ENCODE measurements around the gene ADCY6.

The ADCY6 gene

DNA sequence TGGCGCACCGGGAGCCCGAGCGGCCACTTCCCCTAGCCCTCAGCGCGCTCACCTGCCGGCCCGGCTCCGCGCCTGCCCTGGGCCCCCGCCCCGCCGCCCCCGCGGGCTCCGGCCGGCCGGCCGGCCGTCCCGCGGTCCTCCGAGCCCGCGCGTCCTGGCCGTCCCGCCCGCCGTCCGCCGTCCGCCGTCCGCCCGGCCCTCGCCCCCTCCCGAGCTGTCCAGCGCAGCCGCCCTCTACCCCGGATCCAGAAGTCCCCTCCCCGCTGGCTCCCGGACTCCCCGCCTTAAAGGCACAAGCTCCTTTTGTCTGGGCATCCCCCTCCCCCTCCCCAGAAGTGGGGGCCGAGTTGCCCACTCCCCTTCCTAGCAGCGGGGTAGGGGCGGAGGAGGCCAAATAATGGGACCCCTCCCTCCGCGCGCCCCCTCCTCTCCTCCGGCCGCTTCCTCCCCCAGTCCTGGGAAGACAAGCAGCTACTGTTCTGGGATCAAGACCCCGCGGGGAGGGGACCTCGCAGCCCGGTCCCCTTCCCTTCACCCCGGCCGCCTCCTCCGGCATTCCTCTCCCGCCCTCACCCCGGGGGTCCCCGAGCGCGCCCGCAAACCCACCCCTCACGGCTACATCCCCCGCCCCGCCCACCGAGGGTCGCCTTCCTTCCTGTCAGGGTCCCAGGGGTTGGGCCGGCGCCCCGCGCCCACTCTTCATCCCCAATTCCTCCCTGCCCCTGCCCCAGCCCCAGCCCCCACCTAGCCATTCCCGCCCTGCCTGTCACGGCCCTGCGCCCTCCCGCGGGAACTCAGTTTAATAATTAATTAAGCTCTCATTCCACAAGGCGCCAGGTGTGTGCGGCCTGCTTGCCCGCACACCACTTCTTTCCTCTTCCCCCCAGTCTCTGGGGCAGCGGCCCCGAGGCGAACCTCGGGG lies at the start of gene ADCY6:
TSS of gene ADCY6 (minus strand) at position 236 of the 922 bp plus-strand sequence. CDS start 5,655 bp downstream, outside the sequence.
- no peak for DNase-seq (ENCODE audit: low read depth in 1 of 2, low spot score in 1 of 2)

DNA sequence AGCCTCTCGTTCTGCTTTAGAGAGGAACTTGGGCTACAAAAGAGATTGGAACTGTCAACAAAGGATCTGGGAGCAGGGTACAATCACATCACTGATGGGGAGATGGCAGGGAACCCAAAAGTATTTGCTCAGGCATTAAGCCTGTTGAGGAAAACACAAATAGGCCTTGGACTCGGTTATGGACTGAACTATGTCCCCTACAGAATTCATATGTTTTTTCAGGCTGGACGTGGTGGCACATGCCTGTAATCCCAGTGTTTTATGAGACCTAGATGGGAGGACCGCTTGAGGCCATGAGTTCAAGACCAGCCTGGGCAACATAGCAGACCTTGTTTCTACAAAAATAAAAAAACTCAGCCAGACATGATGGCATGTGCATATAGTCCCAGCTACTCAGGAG lies 49.2 kb upstream of the ADCY6 start:
- DNase-seq (ENCODE audit: low read depth in 1 of 2, low spot score in 1 of 2) = no peak

DNA sequence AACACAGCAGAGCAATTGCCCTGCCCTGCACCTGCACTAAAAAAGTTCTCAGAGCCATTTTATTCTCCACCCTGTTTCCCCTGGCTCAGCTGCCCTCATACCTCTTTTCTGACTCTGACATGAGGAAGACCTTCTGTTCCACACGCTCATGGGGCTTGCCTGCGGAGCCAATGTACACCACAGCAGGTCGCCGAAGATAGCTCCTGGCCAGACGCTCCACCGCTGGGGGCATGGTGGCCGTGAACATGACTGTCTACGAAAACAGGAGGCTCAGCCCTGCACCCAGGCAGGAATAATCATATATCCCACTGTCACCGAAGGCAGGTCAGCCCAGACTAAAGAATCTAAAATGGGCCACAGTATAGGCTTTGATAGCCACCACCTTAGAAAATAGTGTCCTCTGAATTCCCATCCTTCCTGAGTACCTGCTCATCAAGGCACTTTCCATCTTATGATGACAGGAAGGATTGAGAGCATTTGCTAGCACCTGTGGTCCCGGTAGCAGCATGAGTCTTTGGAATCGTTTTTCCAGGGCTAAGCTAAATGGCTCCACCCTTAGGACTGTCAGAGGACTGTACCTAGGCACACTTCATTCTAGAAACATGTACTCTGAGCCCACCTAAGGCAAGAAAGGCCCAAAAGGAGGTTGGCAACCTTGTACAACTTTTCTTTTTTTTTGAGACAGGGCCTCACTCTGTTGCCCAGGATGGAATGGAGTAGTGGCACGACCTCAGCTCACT lies 43.6 kb upstream of the ADCY6 start:
- no peak for DNase-seq (ENCODE audit: low read depth in 1 of 2, low spot score in 1 of 2)

DNA sequence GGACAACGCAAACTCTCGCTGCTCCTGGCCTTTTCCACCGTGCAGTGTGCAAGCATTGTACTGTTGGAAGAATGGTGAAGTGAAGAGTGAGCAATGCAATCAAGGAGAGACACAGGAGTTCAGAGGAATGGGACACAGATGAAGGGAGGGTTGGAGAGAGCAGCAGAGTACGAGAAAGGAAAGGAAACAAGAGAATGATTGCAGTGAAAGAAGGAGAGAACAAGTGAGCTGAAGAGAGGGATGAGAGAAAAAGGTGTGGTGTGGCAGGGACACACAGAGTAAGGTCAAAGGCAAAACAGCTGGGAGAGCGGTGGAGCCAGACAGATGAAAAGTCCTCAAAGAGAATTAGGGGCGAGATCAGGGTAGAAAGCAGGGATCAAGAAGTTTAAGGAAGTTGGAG lies 42.4 kb upstream of the ADCY6 start:
- no peak for DNase-seq (ENCODE audit: low read depth in 1 of 2, low spot score in 1 of 2)

DNA sequence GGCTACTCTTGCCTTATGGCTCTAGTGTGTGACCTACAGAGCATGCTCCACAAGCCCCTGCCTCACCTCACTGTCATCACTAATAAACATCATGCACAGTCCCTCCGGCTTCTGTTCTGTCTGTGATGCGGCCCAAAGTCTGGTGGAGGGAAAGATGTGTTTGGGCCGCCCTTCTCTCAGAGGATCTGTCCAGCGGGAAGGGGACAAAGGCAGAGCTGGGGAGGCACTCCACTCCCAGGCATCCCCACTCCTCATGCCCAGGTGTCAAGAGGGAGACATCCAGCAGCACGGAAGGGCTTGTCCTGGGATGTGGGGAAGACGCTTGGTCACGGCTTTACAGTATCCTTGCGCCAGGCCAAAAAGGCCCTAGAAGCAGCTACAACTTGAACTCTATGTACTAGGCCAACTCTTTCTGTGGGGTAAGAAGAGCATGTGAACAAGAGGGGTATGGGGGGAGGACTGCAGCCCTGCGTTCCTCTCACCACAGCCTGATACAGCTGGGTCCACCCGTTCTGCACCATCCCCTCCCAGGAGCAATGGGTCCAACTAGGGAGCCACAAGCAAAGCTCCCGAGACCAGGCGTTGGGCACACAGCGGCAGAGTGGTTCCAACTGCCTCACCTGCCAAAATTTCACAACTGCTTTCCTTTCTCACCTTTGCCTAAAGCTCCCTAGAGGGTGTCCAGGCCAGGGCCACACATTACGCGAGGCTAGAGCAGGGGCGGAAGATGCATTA lies 40.1 kb upstream of the ADCY6 start:
- DNase-seq (ENCODE audit: low read depth in 1 of 2, low spot score in 1 of 2) = no peak

DNA sequence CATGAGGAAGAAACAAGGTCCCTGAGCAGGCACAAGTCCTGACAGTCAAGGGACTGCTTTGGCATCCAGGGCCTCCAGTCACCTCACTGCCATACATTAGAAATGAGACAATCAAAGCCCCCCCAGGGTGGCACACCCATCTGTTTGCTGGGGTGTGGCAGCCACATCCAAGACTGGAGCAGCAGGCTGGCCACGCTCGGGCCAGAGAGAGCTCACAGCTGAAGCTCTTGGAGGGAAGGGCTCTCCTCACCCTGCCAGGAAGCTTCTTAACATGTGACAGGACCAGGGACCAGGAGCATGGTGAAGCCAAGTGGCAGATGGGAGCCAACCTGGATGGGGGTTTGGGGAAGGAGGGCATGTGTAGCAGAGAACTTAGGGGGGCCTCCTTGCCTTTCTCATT lies 39.4 kb upstream of the ADCY6 start:
- no peak for DNase-seq (ENCODE audit: low read depth in 1 of 2, low spot score in 1 of 2)

DNA sequence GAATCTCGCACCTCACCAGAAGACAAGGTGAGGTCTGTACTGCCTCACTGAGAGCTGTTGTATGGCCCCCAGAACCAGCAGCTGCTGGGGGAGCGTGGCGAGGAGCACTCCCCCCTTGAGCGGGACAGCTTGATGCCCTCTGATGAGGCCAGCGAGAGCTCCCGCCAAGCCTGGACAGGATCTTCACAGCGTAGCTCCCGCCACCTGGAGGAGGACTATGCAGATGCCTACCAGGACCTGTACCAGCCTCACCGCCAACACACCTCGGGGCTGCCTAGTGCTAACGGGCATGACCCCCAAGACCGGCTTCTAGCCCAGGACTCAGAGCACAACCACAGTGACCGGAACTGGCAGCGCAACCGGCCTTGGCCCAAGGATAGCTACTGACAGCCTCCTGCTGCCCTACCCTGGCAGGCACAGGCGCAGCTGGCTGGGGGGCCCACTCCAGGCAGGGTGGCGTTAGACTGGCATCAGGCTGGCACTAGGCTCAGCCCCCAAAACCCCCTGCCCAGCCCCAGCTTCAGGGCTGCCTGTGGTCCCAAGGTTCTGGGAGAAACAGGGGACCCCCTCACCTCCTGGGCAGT lies 38.7 kb upstream of the ADCY6 start:
- DNase-seq (ENCODE audit: low read depth in 1 of 2, low spot score in 1 of 2) = no peak

DNA sequence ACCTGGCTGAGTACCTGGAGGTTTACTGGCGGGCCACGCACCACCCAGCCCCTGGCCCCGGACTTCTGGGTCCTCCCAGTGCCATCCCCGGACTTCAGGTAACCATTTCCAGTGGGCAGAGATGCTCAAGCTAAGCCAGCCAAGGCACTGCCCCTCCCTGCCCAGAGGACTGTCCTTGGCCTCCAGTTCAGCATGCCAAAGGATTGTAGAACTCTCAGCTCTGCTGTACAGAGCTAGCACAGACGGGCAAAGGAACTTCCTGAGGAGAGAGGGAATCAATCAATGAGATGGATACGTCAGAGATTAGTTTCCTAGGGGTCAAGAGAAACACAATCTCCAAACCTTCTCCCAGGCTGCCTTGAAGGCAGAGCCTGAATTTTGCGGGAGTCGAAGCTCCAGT lies 38.1 kb upstream of the ADCY6 start:
- DNase-seq (ENCODE audit: low read depth in 1 of 2, low spot score in 1 of 2) = no peak

DNA sequence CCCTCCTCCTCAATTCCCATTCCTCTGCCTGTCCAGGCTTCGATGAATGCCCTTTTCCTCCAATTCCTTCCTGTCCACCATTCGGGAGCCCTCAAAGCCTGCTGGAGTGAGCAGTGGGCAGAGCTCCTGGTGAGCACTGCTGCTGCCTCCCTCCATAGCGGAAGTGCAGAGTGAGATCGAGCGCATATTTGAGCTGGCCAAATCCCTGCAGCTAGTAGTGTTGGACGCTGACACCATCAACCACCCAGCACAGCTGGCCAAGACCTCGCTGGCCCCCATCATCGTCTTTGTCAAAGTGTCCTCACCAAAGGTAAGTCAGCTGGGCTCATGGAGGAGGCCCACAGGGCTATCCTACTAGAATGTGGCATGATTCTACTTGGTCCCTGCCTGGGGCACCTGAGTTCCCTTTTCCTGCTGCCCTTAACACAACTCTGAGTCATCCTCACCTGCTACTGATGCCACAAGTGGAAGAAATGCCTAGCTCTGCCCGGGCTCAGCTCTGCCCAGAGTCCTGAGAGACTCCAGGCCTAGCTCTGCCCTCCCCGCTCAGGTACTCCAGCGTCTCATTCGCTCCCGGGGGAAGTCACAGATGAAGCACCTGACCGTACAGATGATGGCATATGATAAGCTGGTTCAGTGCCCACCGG lies 37.4 kb upstream of the ADCY6 start:
- no peak for DNase-seq (ENCODE audit: low read depth in 1 of 2, low spot score in 1 of 2)

DNA sequence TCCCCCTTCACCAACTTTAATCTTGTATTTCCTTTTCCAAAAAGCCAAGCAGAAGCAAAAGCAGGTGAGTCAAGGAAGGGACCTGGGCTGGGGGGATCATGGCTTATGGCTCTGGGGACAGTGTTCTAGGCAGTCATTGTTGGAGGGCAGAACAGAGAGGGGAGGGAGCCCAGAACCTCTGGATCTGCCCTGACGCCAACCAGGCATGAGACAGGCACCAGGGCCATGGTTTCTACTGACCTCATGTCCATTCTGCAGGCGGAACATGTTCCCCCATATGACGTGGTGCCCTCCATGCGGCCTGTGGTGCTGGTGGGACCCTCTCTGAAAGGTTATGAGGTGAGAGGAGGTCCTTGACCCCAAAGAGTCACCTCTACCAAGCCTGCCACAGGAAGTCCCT lies 36.0 kb upstream of the ADCY6 start:
- no peak for DNase-seq (ENCODE audit: low read depth in 1 of 2, low spot score in 1 of 2)

DNA sequence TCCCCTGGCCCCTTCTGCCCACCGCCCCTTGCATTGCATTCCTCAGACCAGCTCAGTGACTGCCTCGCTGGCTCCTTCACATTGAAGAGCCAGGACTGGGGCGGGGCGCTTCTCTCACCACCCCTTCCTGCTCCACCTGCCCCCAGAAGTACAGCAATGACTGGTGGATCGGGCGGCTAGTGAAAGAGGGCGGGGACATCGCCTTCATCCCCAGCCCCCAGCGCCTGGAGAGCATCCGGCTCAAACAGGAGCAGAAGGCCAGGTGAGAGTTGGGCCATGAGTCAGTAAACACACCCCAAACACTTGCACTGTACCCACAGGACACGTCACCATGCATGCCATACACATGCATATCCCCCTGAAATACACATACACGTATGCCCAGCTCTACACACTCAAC lies 35.2 kb upstream of the ADCY6 start:
- no peak for DNase-seq (ENCODE audit: low read depth in 1 of 2, low spot score in 1 of 2)

DNA sequence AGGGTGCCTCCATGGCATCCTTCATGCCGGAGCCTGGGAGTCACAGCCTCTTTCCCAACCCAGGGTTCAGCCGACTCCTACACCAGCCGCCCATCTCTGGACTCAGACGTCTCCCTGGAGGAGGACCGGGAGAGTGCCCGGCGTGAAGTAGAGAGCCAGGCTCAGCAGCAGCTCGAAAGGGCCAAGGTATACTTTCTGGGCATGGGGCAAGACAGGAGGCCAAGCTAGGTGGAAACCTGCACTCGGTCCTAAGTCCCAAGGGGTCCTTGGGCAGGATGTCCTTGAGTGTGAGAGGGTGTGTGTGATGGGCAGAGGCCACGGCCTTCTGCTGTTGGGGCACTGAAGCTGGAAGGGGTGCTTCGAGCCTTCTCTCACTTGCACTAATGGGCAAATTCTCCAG lies 34.4 kb upstream of the ADCY6 start:
- DNase-seq (ENCODE audit: low read depth in 1 of 2, low spot score in 1 of 2) = no peak

DNA sequence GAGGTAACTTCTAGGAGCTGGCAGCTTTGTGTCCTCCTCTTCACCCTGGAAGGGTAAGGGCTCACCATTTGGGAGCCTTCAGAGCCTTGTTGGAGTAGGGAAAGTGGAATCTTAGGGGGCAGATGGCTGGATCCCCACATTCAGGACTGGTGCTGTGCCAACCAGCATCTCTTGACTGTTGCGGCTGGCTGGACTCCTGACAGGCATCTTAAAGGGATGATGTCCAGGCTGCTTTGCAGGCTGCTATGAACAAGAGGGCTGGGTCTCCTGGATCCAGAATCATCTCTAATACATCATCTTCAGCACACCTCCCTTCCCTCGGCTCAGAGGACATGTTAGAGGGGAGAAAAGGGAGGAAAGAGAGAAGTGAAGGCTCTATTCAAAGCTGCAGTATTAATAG lies 33.8 kb upstream of the ADCY6 start:
- no peak for DNase-seq (ENCODE audit: low read depth in 1 of 2, low spot score in 1 of 2)

DNA sequence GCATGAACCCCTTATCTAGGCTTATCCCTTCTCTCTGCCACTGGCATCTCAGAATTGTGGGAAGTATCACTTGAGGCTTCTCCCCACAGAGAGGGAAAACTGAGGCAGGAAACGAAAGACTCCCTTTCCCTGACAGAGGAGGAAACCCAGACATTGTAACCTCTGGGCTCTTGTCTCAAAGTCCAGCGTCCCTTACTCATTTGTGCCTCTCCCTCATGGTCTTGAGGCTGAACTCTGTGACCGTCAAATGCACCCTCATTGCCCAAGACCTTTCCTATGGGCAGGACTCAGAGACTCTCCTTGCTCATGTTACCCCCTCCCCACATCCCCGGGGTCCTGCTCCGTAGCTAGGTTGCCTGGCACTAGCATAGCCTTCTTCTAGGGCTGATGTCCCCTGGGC lies 33.2 kb upstream of the ADCY6 start:
- no peak for DNase-seq (ENCODE audit: low read depth in 1 of 2, low spot score in 1 of 2)

DNA sequence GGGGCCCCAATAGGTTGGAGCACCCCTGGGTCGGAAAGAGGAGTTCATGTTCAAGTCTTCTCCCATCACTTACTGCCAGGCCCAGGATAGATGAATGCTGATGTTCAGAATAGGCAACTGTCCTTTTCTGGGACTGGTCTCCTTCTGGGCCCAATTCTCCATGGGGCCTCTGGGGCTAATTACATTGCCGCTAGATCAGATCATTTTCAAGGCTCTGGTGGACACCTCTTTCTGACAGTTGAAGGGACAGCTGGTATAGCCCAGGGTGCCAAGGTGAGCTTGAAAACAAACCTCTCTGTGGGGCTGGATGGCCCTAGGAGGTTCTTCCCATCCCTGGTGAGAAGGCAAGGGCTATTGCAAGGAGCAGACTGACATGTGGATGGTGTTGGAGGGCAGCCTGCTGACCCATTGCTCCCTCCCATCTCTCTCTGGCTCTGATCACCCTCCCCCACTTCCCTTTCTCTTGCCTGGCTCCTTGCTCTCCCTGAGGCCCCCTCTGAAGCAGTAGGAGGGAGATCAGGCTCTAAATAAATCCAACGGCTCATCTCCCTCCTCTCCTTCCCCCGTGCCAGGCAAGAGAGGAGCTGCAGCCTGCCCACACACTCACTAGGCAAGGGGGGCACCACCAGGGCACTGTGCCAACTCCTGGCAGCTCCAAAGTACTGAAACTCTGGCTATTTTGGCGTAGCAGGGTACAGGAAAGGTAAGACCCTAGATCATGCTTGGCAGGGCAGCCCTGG lies 31.3 kb upstream of the ADCY6 start:
- no peak for DNase-seq (ENCODE audit: low read depth in 1 of 2, low spot score in 1 of 2)

DNA sequence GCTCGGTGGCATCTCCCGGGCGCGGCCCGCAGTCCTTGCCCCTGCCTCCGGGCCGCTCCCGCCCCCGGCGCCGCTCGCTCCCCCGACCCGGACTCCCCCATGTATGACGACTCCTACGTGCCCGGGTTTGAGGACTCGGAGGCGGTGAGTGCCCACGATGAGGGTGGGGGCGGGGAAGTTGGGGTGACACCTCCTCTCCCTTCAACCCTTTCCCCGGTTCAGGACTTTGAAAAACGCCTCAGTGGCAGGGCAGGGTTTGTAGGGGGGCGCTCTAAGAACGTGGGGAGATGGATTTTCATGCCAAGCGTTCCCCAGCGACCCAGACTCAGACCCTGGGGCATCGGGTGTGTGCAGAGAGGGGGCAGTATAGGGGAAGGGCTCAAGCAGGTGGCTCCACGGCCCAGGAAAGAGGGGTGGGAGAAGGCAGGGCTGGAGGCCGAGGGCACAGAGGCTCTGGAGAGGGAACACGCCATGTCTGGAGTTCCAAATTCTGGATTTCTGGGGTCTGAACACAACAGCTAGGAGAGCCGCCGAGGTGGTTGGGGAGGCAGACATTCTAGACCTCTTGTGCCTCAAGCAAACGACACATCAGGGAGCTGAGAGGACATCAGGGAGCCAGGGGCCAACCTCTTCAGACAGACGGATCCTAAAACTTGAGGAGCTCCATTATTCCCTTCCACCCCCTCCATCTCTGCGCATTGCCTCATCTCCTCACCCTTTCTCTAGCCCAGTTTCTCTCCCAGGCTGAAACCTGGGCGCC lies 30.1 kb upstream of the ADCY6 start:
- no peak for DNase-seq (ENCODE audit: low read depth in 1 of 2, low spot score in 1 of 2)

DNA sequence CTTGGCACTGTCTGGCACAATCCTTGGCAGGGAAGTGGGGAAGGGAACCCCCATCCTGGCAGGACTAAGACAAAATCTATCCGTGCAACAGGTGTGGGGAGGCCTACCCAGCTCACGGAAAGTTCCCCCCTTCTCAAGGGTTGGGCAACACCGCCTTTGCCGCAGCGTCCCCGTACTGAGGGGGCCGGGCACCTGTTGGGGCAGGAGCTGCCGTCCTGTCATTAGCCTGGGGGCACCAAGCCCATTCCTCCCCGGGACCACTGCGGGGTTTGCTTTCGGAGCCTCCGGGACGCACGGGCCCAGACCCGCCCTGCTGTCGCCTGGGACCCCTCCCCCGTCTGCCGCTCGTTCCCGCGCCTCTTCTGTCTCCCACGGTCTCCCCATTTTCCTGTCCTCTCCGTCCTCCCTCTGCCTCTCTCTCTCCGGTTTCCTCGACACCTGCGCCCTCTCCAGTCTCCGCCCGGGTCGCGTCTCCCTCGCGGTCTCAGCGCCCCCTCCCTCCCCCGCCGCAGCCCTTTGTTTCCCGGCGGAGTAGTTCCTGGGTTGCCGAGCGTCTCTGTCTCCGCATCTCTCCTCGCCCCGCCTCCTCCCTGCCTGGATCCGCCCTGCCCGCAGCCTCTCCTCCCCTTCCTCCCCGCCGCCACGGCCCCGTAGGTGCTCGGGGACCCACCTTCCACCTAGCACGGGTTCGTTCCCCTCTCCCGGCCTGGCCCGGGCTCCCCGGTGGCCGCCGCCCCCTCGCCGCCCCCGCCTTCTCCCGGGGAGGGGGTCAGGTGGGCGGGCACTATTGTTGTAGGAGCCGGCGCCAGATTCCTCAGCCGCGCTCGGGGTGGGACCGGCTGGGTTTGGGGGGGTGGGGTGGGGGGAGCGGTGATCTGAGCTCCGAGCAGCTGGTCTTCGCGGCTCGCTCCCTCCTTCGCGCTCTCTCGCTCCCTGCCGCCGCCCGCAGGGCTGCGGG lies 29.3 kb upstream of the ADCY6 start, which contains the start of gene CACNB3:
TSS of gene CACNB3 (plus strand) at position 624 of the 958 bp plus-strand sequence. CDS start 434 bp downstream, outside the sequence.
- peak; percentile 54 to 68 for DNase-seq (ENCODE audit: low read depth in 1 of 2, low spot score in 1 of 2)

Data from activated T-helper 1 cell treated with anti-CD3 and anti-CD28 coated beads, Interleukin-2, amount 50 U/mL, for 16 hours (primary cell).